Activated naive CD8-positive, alpha-beta T cell treated with anti-CD3 and anti-CD28 coated beads, Interleukin-2, amount 10 ng/mL, durations not matched to agents 7 days and 5 days (primary cell): Measurements from ENCODE around the gene FANCL. TPM values are rescaled to one million over a fixed set of nuclear protein-coding genes. Genes with fewer than 3 reads are reported as not detected.
"Not testable (repeated sequence)": the region's sequence is repeated elsewhere in the genome, so short reads cannot be mapped to it uniquely, and the experiment has no call there.

Experiments used
- ATAC-seq: fragments of 150-1000 bp; cut with Tn5 transposase; one replicate; pipeline ENCODE4 v1.10.0; 2021; ENCODE audit warnings: low read depth, moderate library complexity
- POLR2A ChIA-PET: fragments of 350-600 bp; sonication (Branson Sonifier 250); formaldehyde crosslinking; loops from one replicate; lab custom pipeline; 2021; ENCODE audit warnings: antibody characterized with exemption; lab: Charles Lee
- DNase-seq: peaks from one replicate; pipeline ENCODE4 v3.0.0; 2021
- H3K27ac Mint-ChIP-seq: one replicate; pipeline ENCODE4 v1.8.0; 2022; ENCODE audit warnings: mild to moderate bottlenecking, mixed read lengths
- H3K27me3 Mint-ChIP-seq: one replicate; pipeline ENCODE4 v1.8.0; 2022; ENCODE audit warnings: mild to moderate bottlenecking, moderate library complexity, mixed read lengths
- H3K36me3 Mint-ChIP-seq: one replicate; pipeline ENCODE4 v1.8.0; 2021; ENCODE audit warnings: mild to moderate bottlenecking, mixed read lengths
- H3K4me1 Mint-ChIP-seq: one replicate; pipeline ENCODE4 v1.8.0; 2021; ENCODE audit warnings: mixed read lengths
- H3K4me3 Mint-ChIP-seq: one replicate; pipeline ENCODE4 v1.8.0; 2022; ENCODE audit warnings: mild to moderate bottlenecking, moderate library complexity, mixed read lengths
- H3K9me3 Mint-ChIP-seq: one replicate; pipeline ENCODE4 v1.8.0; 2021; ENCODE audit warnings: mixed read lengths
- total RNA-seq, 2 experiments: library from RNA; stranded (reverse); gene quantifications; one replicate each; pipeline ENCODE4 v1.2.3, GENCODE V29; 2021

FANCL gene
- total RNA-seq, 2 experiments from 2014 or later: 12.2 to 16.4 TPM

DNA sequence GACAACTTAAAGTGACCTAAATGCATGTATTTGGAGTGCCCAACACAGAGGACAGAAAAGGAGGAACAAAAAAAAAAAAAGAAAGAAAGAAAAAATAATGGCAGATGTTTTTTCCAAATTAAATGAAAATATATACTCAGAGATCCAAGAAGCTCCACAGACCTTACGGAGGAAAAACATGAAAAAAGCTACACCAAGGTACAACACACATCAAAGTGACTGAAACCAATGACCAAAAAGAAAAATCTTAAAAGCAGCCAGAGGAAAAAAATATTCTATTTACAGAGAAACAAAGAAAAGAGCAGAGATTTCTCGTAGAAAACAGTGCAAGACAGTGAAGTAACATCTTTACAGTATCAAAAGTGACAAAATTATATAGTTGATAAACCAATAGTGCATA lies 5.1 kb downstream of the FANCL start:
- H3K9me3 Mint-ChIP-seq: no peaks in the 10 kb centered on the region
- H3K27me3 Mint-ChIP-seq: no peaks in the 10 kb centered on the region
- peaks cover 27% of the 10 kb centered on the region for H3K4me1 Mint-ChIP-seq
- POLR2A ChIA-PET: no interaction called here
- peaks cover 21% of the 10 kb centered on the region for H3K36me3 Mint-ChIP-seq
- DNase-seq (no peak), ATAC-seq (no peak)
- no peak overlapping the region for H3K27ac Mint-ChIP-seq
- H3K4me3 Mint-ChIP-seq: no peak overlapping the region

DNA sequence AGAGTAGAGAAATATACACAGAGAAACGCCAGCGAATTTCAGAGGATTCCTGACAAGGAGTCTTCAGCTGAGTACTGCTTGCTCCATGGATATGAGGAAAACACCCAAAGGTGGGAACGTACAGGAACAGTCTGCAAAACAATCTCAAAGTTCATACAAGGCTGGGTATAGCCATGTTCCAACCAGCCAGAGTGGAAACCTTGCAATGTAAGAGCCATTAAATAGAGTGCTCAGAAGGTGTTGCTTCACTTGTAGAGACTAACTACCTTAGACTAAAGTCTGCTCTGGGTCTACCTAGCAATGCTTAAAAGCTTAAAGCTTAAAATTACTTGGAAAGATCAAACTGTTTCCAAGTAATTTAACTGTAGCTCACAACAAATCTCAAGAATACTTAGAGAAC lies 6.0 kb downstream of the FANCL start:
- ATAC-seq (no peak), DNase-seq (no peak)
- Mint-ChIP-seq H3K27me3 (no peaks in the 10 kb centered on the region), H3K27ac (no peak overlapping the region), H3K4me1 (peaks cover 27% of the 10 kb centered on the region), H3K9me3 (no peaks in the 10 kb centered on the region), H3K4me3 (no peak overlapping the region), H3K36me3 (peaks cover 24% of the 10 kb centered on the region)
- POLR2A ChIA-PET: no interaction called here

DNA sequence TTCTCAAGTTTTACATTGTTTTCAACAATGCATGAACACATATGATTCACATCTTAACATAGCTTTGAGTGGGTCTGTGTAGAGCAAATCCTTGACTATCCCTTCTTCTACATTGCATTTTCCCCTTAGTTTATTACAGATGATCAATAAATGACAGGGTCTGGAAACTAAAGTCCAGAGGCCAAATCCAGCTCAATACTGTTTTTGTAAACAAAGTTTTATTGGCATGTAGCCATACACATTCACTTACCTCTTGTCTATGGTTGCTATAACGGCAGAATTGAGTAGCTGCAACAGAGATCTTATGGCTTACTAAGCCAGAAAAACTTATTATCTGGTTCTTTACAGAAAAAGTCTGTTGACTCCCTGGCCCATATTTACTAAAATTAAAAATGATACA lies 12.8 kb downstream of the FANCL start:
- Mint-ChIP-seq H3K27ac (no peak overlapping the region), H3K36me3 (peaks cover 30% of the 10 kb centered on the region), H3K4me1 (peaks cover 3% of the 10 kb centered on the region), H3K9me3 (no peaks in the 10 kb centered on the region), H3K4me3 (no peak overlapping the region), H3K27me3 (no peaks in the 10 kb centered on the region)
- ATAC-seq (no peak), DNase-seq (no peak)
- POLR2A ChIA-PET: no interaction called here

DNA sequence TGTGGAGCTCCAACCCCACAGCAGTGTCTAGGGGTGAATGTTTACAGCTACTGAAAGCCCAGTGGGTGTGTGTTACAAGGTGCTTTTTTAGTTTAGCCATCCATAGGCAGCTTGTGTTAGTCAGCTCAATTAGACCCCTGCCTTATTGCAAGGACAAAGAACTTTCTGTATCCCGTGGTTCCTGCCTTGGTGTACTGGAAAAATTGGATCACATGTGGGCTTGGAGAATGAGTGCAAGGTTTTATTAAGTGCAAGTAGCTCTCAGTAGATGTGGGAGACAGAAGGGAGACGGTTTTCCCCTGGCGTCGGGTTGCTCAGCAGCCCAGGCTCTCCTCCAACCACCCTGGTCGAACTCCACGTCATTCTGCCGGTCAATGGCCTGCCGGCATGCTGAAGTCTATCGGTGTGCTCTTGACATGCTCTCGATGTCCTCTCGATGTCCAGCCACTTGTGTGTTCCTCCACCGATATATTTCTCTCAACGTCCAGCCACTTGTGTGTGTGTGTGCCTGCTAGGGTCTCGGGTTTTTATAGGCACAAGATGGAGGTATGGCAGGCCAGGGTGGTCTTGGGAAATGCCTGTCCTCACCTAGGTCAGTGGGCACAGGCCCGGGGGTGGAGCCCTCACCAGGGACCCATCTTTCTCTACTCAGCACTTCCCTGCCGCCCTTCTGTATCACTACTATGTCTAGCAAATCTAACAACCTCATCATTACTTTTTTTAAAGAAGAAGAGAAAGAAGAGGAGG lies 13.8 kb downstream of the FANCL start:
- ATAC-seq: no peak
- peaks cover 30% of the 10 kb centered on the region for H3K36me3 Mint-ChIP-seq
- no peaks in the 10 kb centered on the region for H3K27me3 Mint-ChIP-seq
- no peak overlapping the region for H3K27ac Mint-ChIP-seq
- no peak overlapping the region for H3K4me3 Mint-ChIP-seq
- peaks cover 3% of the 10 kb centered on the region for H3K4me1 Mint-ChIP-seq
- no peaks in the 10 kb centered on the region for H3K9me3 Mint-ChIP-seq
- no peak for DNase-seq
- POLR2A ChIA-PET: no interaction called here

DNA sequence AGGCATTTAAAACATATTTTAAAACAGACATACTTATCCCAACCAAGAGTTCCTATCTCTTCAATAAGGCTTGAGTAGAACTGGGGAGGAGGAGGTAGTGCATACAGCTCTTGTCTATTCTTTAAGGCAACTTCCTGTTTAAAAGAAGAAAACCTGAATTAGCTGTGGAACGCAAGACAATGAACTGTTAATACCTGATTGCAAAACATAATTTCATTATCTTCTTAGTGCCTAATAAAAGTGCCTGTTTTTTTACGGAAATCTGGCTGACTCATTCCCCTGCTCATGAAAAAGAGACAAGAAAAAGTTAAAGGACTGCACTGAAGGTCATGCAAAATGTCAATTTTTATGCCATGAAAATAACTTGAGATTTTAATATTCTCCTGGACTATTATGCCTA lies 19.2 kb downstream of the FANCL start:
- H3K9me3 Mint-ChIP-seq: no peaks in the 10 kb centered on the region
- no peak for ATAC-seq
- peaks cover 3% of the 10 kb centered on the region for H3K4me1 Mint-ChIP-seq
- POLR2A ChIA-PET: no interaction called here
- no peak for DNase-seq
- no peaks in the 10 kb centered on the region for H3K27me3 Mint-ChIP-seq
- H3K36me3 Mint-ChIP-seq: peaks cover 24% of the 10 kb centered on the region
- no peak overlapping the region for H3K27ac Mint-ChIP-seq
- no peak overlapping the region for H3K4me3 Mint-ChIP-seq

DNA sequence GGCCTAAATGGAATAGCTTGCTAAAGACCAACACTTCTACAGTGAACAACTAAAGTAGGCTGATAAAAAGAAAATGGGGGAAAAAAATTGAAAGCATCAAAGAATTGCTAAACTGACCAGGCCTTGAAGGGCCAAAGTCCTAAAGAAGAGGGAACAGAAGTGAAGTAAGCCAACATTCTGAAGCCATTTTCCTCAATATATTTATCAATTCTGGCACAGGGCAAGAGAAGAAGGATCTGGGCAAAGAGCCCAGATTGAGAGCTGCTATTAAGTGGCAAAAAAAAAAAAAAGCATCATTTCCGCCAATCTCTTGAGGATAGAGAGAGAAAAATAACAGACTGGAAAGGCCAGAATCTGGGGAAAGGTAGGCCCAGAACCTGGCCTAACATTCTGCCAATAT lies 25.7 kb downstream of the FANCL start:
- H3K9me3 Mint-ChIP-seq: peaks cover 10% of the 10 kb centered on the region
- no peaks in the 10 kb centered on the region for H3K27me3 Mint-ChIP-seq

DNA sequence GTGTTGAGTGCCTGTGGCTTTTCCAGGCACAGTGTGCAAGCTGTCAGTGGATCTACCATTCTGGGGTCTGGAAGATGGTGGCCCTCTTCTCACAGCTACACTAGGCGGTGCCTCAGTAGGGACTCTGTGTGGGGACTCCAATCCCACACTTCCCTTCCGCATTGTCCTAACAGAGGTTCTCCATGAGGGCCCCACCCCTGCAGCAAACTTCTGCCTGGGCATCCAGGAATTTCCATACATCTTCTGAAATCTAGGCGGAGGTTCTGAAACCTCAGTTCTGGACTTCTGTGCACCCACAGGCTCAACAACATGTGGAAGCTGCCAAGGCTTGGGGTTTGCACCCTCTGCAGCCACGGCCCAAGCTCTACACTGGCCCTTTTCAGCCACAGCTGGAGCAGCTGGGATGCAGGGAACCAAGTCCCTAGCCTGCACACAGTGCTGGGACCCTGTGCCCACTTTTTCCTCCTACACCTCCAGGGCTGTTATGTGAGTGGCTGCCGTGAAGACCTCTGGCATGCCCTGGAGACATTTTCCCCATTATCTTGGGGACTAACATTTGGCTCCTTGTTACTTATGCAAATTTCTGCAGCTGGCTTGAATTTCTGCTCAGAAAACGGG lies 30.1 kb downstream of the FANCL start:
- H3K27ac Mint-ChIP-seq, POLR2A ChIA-PET, DNase-seq, H3K27me3 Mint-ChIP-seq, ATAC-seq, H3K4me1 Mint-ChIP-seq, H3K4me3 Mint-ChIP-seq: not testable (repeated sequence)
- Mint-ChIP-seq H3K9me3 (peaks cover 14% of the 10 kb centered on the region), H3K36me3 (peaks cover 48% of the 10 kb centered on the region)

More for the DNA sequence above, 25.7 kb downstream of the FANCL start:
- Mint-ChIP-seq H3K27ac (no peak overlapping the region), H3K4me3 (no peak overlapping the region), H3K4me1 (no peaks in the 10 kb centered on the region), H3K36me3 (peaks cover 48% of the 10 kb centered on the region)
- ATAC-seq: no peak
- no peak for DNase-seq
- POLR2A ChIA-PET: no interaction called here

DNA sequence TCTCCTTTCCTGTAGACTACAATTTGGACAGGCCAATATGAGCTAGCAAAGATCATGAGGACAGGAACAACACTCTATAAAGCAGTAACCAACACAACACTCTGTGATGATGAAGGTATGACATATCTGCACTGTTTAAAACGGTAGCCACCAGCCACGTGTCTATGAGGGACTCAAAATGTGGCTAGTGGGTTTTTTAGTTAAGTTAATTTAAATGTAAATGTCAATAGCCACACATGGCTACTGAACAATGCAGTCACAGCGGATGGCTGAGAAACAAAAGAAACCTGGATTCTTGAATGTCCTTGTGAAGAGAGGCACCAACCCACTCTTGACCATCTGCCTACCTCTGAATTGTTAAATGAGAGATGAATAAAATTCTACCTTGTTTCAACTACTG lies 33.9 kb downstream of the FANCL start:
- Mint-ChIP-seq H3K27ac (no peak overlapping the region), H3K36me3 (peaks cover 37% of the 10 kb centered on the region), H3K4me3 (no peak overlapping the region), H3K27me3 (no peaks in the 10 kb centered on the region), H3K4me1 (peaks cover 3% of the 10 kb centered on the region), H3K9me3 (peaks cover 12% of the 10 kb centered on the region)
- no peak for DNase-seq
- POLR2A ChIA-PET: no interaction called here
- no peak for ATAC-seq

DNA sequence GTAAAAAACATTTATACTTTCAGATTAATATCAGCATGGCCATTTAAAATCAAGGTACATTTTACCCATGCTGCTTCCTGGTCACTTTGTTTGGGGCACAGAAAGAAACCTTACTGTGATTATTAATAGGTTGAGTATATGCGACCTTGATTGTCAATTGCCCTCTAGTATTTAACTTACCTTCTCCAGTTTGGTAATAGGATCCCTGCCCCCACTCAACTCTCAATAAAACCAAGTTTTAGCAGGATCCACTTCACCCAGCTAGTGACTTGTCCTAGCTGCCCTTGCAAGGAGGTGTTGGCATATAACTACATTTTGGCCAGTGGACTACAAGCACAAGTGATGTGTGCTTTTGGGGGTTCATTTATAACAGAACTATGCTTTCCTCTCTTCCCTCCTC lies 34.3 kb downstream of the FANCL start:
- peaks cover 34% of the 10 kb centered on the region for H3K36me3 Mint-ChIP-seq
- H3K27me3 Mint-ChIP-seq: no peaks in the 10 kb centered on the region
- peaks cover 8% of the 10 kb centered on the region for H3K9me3 Mint-ChIP-seq
- no peak overlapping the region for H3K4me3 Mint-ChIP-seq
- ATAC-seq (no peak), DNase-seq (no peak)
- POLR2A ChIA-PET: no interaction called here
- peaks cover 3% of the 10 kb centered on the region for H3K4me1 Mint-ChIP-seq
- H3K27ac Mint-ChIP-seq: no peak overlapping the region

DNA sequence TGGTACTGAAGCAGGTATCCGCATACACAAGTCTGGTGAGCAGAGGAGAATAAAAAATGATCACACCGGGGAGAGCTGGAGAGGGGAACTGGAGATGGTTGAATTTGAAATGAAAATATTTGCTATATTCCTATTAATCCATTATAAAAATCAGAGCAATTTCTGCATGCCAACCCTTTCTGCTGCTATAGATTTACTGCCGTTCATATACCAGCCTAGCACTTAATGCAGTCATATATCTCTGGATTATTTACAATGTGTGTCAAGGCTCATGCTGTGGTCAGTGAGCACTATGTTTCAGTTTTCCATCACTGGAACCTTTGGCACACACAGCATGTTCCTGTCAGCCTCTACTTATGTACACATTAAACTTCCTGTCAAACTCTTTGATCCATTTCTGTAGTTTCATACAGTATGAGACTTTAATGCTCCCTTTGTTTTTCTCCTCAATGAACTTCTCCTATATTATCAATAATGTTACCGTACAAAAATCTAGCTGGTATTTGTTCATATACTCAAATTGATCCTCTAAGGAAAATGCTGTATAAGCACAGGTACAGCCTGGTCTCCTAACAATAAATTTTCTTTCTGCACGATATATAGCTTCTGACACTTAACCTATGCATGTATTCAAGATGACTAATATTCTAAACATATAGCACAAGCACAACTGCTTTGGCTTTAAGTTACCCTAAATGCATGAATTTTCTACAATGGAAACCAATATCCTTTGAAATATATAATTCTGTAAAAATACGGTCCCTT lies 36.7 kb downstream of the FANCL start:
- POLR2A ChIA-PET: no interaction called here
- Mint-ChIP-seq H3K27ac (no peak overlapping the region), H3K9me3 (no peaks in the 10 kb centered on the region), H3K36me3 (peaks cover 12% of the 10 kb centered on the region), H3K4me3 (no peak overlapping the region), H3K27me3 (no peaks in the 10 kb centered on the region), H3K4me1 (peaks cover 3% of the 10 kb centered on the region)
- ATAC-seq (no peak), DNase-seq (no peak)

DNA sequence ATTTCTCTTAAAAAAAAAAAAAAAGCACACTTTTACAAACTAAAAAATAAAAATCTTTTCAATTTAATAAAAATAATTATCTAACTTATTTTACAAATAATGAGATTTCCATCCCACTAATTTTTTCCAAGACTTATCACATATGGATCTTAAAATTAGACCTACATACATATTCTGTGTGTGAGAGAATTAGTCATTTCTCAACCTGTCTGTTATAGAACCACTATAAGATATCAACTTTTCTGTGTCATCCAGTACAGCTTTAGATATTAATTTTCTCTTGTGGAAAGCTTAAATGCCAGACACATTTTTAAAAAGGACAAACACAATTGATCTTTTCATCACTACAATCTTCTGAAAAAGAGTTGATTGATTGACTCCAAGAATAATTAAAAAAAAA lies 38.1 kb downstream of the FANCL start:
- no peaks in the 10 kb centered on the region for H3K27me3 Mint-ChIP-seq
- no peaks in the 10 kb centered on the region for H3K9me3 Mint-ChIP-seq
- H3K36me3 Mint-ChIP-seq: peaks cover 7% of the 10 kb centered on the region
- peaks cover 3% of the 10 kb centered on the region for H3K4me1 Mint-ChIP-seq
- POLR2A ChIA-PET: no interaction called here
- H3K27ac Mint-ChIP-seq: no peak overlapping the region
- ATAC-seq (no peak), DNase-seq (no peak)
- no peak overlapping the region for H3K4me3 Mint-ChIP-seq

DNA sequence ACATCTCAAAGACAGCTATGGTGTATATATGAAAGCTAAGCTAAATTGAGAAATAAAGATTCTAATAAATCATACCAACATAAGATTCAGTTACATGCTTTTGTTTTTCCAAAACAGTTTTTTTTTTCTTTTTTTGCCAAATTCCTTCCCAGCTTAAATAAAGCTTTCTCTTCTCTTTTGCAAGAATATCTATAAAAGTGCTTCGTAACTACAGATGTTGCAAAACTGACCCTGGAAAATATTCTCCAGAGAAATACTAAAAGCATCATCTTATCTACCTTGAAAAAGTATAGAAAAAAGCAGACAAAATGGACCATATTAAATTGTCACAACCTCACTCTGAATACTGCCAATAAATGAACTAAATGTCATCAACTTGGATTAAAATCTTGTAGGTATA lies 38.7 kb downstream of the FANCL start:
- H3K4me3 Mint-ChIP-seq: no peak overlapping the region
- DNase-seq (no peak), ATAC-seq (no peak)
- H3K27ac Mint-ChIP-seq: no peak overlapping the region
- POLR2A ChIA-PET: no interaction called here
- H3K9me3 Mint-ChIP-seq: no peaks in the 10 kb centered on the region
- peaks cover 3% of the 10 kb centered on the region for H3K4me1 Mint-ChIP-seq
- H3K27me3 Mint-ChIP-seq: no peaks in the 10 kb centered on the region
- H3K36me3 Mint-ChIP-seq: peaks cover 8% of the 10 kb centered on the region

DNA sequence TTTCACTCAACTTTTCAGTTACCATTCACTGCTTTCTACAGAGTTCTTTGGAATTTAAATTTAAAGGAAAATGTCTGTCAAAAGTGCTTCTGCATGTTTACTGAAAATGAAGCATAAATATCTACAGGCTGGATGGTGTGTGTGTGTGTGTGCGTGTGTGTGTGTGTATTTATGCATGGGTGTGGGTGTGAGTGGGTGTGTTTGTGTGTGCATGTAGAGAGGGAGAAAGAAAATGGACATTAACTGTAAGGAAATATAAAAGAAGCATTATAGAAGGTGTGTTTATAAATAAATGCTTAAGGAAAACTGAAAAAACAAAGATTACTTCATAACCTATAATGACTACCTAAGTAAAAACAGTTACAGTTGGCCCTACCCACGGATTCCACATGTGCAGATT lies 43.2 kb downstream of the FANCL start:
- POLR2A ChIA-PET: no interaction called here
- Mint-ChIP-seq H3K36me3 (peaks cover 16% of the 10 kb centered on the region), H3K27me3 (no peaks in the 10 kb centered on the region), H3K27ac (no peak overlapping the region), H3K4me1 (peaks cover 2% of the 10 kb centered on the region), H3K9me3 (no peaks in the 10 kb centered on the region), H3K4me3 (no peak overlapping the region)
- ATAC-seq (no peak), DNase-seq (no peak)

DNA sequence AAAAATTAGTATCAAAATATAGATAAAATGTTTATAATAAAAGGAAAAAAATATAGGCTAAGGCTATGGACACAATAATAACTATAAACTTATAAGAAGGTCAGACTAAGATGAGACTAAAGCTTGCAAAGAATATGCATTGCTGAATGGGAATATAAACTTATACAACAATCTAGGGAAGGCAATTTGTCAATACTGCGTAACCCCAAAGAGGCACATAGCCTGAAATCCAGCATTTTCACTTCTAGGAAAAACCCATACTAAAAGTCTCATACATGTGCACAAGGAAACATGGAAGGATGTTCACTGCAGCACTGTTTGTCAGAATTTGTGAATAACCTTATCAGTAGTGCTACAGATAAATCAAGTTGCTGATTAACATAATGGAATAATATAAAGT lies 45.5 kb downstream of the FANCL start:
- ATAC-seq (no peak), DNase-seq (no peak)
- H3K27me3 Mint-ChIP-seq: no peaks in the 10 kb centered on the region
- H3K4me1 Mint-ChIP-seq: peaks cover 2% of the 10 kb centered on the region
- no peak overlapping the region for H3K4me3 Mint-ChIP-seq
- peaks cover 11% of the 10 kb centered on the region for H3K36me3 Mint-ChIP-seq
- H3K9me3 Mint-ChIP-seq: no peaks in the 10 kb centered on the region
- H3K27ac Mint-ChIP-seq: no peak overlapping the region
- POLR2A ChIA-PET: no interaction called here
